ENCODE results near the gene HOXA7.

DNA sequence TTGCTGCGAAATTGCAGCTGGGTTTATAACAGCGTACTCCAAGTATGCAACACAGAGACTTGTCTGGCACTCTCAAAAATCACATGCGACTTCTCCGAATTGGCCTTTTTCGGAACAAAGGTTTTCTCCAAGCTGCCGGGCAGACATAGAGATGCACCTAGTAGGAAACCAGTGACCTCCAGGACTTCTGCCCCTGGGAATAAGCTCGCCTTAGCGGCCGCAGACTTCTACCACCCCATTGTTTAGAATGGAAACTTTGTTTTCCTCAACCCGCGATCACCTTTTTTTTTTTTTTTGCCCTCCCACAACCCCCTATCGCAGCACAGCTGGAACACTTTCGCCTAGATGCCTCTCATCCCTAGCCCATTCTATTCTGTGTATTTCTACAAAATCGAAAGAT lies 22.6 kb upstream of the HOXA7 start:
- TF ChIP-seq, protein P1, sequence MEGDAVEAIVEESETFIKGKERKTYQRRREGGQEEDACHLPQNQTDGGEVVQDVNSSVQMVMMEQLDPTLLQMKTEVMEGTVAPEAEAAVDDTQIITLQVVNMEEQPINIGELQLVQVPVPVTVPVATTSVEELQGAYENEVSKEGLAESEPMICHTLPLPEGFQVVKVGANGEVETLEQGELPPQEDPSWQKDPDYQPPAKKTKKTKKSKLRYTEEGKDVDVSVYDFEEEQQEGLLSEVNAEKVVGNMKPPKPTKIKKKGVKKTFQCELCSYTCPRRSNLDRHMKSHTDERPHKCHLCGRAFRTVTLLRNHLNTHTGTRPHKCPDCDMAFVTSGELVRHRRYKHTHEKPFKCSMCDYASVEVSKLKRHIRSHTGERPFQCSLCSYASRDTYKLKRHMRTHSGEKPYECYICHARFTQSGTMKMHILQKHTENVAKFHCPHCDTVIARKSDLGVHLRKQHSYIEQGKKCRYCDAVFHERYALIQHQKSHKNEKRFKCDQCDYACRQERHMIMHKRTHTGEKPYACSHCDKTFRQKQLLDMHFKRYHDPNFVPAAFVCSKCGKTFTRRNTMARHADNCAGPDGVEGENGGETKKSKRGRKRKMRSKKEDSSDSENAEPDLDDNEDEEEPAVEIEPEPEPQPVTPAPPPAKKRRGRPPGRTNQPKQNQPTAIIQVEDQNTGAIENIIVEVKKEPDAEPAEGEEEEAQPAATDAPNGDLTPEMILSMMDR (IDR thresholded peaks at IDR 0.05), result no peak
- TF ChIP-seq POLR2AphosphoS5 (IDR thresholded peaks at IDR 0.05) (no peak), POLR2A (IDR thresholded peaks at IDR 0.05) (no peak), EP300 (IDR thresholded peaks at IDR 0.05) (no peak)
